GM20431 (cell line): ENCODE data around the gene SOWAHA.
"Not testable (repeated sequence)": the region's sequence is repeated elsewhere in the genome, so short reads cannot be mapped to it uniquely, and the experiment has no call there.

Experiments used
- in situ Hi-C: fragments of 300-500 bp; cut with MseI, MboI; formaldehyde crosslinking; loops from one replicate; pipeline ENCODE4 v1.15.0; 2020; ENCODE audit warnings: low sequenced_read_pairs; ENCODE audit not compliant: unreplicated experiment

The SOWAHA gene

DNA sequence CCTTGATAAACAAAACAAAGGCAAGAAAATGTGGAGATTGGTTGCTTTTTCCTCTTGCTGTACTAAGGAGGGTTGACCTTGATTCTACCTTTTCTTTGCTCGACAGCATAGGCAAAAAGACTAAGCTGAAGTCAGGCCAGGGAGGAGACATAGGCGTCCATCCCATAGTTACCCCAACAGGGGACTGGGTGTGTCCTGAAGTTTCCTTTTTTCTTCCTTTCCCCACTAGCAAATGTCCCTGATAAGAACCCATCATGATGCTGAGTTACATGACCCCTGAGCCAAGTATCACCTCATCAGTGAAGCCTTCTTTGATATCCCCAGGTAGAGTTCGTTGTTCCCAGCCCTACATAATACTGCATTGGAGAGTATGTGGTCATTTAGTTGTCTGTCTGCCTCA is 27.2 kb downstream of the SOWAHA start:
- in situ Hi-C loops: loop anchor here (25.0 kb wide), 1 partner anchor 453 kb away; no protein-coding TSS in a partner anchor

DNA sequence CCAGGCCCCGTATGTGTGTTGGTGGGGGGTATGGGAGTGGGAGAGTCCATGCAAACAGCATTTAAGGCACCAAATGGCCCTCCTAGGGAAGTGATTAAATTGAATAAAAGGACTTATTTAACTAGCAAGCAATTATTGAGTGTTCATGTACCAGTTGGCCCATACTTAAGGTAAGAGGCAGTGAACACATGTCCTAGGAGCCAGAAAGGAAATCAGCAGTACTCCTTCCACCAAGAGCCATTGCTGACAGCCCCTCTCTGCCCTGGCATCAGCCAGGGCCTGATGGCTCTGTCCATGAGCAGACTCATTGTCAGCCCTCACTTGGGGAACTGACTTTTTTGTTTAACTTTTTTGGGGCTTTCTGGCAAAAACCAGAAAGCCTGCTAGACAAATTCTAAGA is 27.8 kb downstream of the SOWAHA start:
- in situ Hi-C loops: loop anchor here (25.0 kb wide), 1 partner anchor 454 kb away; no protein-coding TSS in a partner anchor

DNA sequence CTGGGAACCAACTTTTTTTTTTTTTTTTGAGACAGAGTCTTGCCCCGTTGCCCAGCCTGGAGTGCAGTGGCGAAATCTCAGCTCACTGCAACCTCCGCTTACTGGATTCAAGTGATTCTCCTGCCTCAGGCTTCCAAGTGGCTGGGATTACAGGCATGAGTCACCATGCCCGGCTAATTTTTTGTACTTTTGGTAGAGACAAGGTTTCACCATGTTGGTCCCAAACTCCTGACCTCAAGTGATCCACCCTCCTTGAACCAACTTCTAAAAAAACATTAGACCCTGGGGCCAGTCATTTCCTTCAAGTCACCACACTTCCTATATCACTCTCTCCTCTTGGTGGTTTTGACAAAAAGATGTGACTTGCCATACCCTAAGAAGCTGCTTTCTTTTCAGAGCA is 28.2 kb downstream of the SOWAHA start:
- in situ Hi-C loops: loop anchor here (25.0 kb wide), 1 partner anchor 454 kb away; no protein-coding TSS in a partner anchor

DNA sequence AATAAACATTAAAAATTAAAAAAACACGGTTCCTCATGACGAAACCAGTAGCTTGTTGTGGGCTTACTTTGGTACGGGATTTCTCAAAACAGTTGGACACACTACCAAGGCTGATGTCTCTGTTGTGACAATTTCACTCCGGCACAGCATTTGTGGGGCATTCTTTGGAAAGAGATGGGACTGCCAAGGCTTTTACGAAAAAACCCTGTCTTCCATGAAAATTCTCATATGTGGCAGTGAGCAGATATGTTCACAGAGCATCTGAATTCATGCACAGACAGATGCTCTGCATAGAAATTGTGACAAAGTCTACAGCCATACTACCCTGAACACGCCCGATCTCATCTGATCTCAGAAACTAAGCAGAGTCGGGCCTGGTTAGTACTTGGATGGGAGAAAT is 35.2 kb downstream of the SOWAHA start:
- in situ Hi-C loops: loop anchor here (25.0 kb wide), 1 partner anchor 461 kb away; no protein-coding TSS in a partner anchor

DNA sequence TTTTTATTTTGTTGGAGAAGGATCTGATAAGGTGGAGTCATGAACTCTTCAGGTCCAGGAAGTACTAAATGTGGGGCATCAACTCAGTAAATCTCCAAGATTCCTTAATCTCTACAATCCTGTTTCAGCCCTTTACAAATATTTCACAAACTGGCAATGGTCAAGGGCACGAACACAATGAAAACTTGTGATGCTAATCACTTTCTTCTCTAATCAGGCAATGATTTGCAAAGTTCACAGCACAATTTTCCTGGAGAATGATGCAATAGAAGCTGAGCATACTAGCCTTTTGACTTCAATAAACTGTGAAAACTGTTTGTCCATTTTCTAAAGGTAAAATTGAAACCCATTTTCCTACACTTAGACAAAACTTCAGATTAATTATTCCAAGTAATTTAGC is 36.2 kb downstream of the SOWAHA start:
- in situ Hi-C loops: loop anchor here (25.0 kb wide), 1 partner anchor 462 kb away; no protein-coding TSS in a partner anchor

DNA sequence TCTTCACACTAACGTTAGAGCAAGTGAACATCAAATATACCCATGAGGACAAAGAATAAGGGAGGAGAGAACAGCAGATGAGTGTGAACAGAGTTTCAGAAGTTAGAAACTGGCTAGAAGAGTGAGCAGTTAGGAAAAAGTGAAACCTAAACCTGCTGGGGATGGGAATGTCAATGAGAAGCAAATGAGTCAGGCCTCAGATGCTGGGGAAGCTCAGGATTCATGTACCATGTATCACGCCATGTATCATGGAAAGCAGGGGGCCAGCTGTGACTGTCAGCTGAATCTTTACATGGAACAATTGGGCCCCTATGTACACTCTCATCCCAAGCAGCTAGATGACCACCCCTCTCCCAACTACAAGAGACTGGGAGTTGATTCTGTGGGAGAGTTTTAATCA is 37.0 kb downstream of the SOWAHA start:
- in situ Hi-C loops: no loop called here

DNA sequence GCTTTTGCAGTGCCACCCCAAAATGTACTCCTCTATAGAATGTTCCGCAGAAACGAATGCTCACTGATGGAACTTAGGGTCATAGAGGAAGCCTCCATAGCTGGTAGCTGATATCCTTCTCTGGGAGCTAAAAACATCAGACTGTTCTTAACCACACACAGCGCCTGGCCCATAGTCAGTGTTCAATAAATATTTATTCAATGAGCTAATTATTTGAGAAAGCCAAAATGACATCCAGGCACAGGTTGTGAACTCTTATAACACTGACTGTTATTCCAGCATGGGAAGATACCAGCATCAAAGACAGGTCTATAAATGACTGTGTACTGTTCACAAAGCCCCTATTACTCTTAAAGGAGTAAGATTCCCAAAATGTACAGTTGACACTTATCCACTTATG is 40.2 kb downstream of the SOWAHA start:
- in situ Hi-C loops: no loop called here

DNA sequence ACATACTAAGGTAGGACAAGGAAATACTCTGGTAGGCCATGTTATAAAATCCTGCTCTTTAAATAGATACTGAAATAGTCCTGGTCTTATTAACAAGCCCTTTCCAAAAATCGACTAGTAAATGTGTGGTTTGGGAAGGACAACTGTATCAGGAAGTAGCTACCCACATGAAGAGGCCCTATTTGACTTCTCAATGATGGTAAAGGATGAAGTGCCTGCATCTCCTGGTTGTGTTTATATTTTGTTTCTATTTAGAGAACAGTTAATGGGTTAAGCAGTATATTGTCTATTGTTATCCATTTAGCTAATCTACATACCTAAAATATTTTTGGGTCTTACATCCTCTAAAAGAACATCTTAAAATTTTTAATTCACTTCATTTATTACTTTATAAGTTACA is 40.7 kb downstream of the SOWAHA start:
- in situ Hi-C loops: no loop called here

DNA sequence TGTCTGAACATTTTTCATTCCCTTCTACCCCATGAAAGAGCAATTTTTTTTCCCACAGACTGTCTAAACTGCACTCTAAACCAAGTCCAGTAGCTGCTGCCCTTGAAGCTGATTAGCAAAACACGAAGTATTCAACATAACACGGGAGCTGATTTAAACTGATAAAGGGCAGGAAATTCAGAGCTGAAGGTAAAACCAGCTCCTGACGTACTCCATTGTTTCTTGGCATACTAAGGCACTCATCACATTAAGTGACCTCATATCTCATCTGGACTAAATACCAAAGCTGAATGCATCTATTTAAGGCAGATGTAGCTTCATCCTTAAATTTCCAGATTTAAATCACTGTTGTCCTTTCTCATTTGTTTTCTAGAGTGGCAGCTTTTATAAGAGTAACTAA is 41.2 kb downstream of the SOWAHA start:
- in situ Hi-C loops: no loop called here

DNA sequence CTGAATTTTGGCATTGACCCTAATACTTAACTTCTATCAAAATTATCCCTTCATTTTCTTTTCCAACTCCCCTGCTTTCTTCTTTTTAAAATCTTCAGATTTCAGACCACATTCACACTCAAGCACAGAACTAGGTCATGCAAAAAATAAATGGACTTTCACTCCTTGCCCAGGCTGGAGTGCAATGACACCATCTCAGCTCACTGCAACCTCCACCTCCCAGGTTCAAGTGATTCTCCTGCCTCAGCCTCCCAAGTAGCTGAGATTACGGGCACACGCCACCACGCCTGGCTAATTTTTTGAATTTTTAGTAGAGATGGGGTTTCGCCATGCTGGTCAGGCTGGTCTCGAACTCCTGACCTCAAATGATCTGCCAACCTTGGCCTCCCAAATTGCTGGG is 41.9 kb downstream of the SOWAHA start:
- in situ Hi-C loops: not testable (repeated sequence)

DNA sequence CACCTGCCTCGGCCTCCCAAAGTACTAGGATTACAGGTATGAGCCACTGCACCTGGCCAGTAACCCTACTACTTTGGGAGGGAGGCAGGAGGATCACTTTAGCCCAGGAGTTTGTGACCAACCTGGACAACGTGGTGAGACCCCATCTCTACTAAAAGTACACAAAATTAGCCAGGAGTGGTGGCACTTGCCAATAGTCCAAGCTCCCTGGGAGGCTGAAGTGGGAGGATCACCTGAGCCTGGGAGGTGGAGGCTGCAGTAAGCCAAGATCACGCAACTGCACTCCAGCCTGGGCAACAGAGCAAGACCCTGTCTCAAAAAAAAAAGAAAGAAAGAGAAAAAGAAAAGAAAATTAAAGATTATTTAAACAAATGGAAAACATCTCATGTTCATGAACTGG is 42.9 kb downstream of the SOWAHA start:
- in situ Hi-C loops: no loop called here

DNA sequence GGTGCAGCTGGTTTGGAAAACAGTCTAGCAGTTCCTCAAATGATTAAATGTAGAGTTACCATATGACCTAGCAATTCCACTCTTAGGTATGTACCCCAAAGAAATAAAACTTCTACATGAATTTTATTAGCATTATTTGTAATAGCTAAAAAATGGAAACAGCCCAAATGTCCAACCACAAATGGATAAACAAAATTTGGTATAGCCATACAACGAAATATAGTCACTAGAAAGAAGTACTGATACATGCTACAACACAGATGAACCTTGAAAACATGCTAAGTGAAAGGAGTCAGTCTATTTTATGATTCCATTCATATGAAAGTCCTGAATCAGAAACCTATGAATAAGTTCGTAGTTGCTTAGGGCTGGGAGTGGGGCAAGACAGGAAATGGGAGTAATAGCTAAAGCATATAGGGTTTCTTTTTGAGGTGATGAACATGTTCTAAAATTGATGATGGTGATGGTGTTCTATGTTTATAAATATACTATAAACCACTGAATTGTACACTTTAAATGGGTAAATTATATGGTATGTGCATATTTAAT is 46.9 kb downstream of the SOWAHA start:
- in situ Hi-C loops: no loop called here

DNA sequence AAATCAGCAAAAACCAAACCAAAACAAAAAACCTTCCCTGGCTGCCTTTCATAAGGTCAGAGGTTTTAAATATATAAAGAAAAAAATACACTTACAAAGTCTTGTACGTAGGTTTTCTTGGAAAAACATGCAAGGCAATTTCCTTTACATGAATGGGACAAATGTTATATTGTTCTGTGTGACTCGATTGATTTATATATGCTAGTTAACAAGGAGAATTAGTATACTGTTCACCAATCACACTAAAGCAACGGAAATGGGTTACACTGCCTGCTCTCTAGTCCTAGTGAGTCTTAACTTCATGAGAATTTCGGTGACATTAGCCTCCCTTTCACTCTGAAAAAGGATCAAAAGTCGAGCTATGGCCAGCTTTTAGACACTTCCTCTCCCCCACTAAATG is 47.6 kb downstream of the SOWAHA start:
- in situ Hi-C loops: no loop called here

DNA sequence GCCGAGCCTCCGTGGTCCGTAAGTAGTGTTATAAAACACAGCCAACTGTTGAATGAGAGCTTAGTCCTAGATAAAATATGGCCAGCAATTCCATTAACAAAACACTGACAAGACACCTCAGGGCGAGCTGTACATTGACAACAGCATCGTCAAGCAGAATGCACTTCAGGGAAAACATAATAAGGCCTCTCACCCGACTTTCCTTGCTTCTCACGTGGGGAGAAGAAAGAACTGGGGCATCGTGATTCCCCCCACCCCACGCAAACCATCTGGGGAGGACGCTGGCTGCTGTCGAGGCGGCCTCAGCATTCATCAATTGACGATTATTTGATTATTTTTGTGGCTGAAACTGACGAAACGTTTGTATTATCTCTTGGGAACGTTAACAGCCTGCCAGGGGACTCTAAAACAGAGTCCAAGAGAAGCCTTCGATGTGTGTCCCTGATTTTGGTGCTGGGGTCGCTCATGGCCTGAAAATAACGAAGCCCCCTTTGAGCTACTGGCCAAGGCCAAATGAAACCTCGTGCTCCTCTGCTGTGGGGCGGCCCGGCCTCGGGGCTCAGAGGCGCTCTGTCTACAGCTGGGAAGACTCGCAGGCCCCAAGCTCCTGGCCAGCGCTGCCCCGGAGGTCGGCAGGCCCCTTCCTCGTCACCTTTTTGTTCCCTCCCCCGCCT is 52.7 kb downstream of the SOWAHA start:
- in situ Hi-C loops: no loop called here
